Measurements from ENCODE around the gene TIGD1. TPM values are rescaled to one million over a fixed set of nuclear protein-coding genes. Genes with fewer than 3 reads are reported as not detected.

Gene TIGD1
- 3.7 and 5.0 TPM in 2 replicates for total RNA-seq (2014; rRNA removed; shearing (Covaris generic))

GRCh38 chr2:232550354-232551249, at the start of gene TIGD1, which contains the start of gene EIF4E2:
TSS of gene TIGD1 (minus strand) at chr2:232550557. CDS start at chr2:232549882, 675 bp downstream.
TSS of gene EIF4E2 (plus strand) at chr2:232550689. CDS start at chr2:232550725, 36 bp downstream.
- Histone ChIP-seq H3K4me1 (replicated peaks) (peaks cover 6% of the 10 kb centered on the region), H3K36me3 (peaks cover 75% of the 10 kb centered on the region), H3K27me3 (replicated peaks) (no peaks in the 10 kb centered on the region), H3K9me3 (replicated peaks) (0 out of 2 replicates have a peak, but pooled peaks cover 7% of the 10 kb centered on the region), H3K4me3 (peak within 1 kb of the TSS; percentile 89), H3K27ac (peak within 1 kb of the TSS; percentile 97)
- peak; percentile 89 to 96 for DNase-seq (ENCODE audit: low read depth in 1 of 2, low spot score in 2 of 2)

- Histone ChIP-seq H3K9me3 (replicated peaks) (no peaks in the 10 kb centered on the region), H3K27me3 (replicated peaks) (no peaks in the 10 kb centered on the region), H3K36me3 (no peaks in the 10 kb centered on the region), H3K4me1 (replicated peaks) (no peaks in the 10 kb centered on the region), H3K4me3 (no peak overlapping the region), H3K27ac (no peak overlapping the region)
- DNase-seq (ENCODE audit: low read depth in 1 of 2, low spot score in 2 of 2), result no peak
Observed at GRCh38 chr2:232598293-232598692, 47.9 kb upstream of the TIGD1 start.

GRCh38 chr2:232597362-232598079, 47.2 kb upstream of the TIGD1 start:
- no peaks in the 10 kb centered on the region for H3K27me3 ChIP-seq (replicated peaks)
- DNase-seq (ENCODE audit: low read depth in 1 of 2, low spot score in 2 of 2), result no peak
- H3K4me1 ChIP-seq (replicated peaks), result no peaks in the 10 kb centered on the region
- no peak overlapping the region for H3K4me3 ChIP-seq
- H3K36me3 ChIP-seq, result no peaks in the 10 kb centered on the region
- H3K9me3 ChIP-seq (replicated peaks), result no peaks in the 10 kb centered on the region
- no peak overlapping the region for H3K27ac ChIP-seq

- no peak for DNase-seq (ENCODE audit: low read depth in 1 of 2, low spot score in 2 of 2)
- H3K27me3 ChIP-seq (replicated peaks), result no peaks in the 10 kb centered on the region
- H3K4me1 ChIP-seq (replicated peaks), result no peaks in the 10 kb centered on the region
- H3K36me3 ChIP-seq, result no peaks in the 10 kb centered on the region
- no peak overlapping the region for H3K4me3 ChIP-seq
- no peak overlapping the region for H3K27ac ChIP-seq
- H3K9me3 ChIP-seq (replicated peaks), result no peaks in the 10 kb centered on the region
Observed at GRCh38 chr2:232593982-232594381, 43.6 kb upstream of the TIGD1 start.

GRCh38 chr2:232592772-232593395, 42.5 kb upstream of the TIGD1 start:
- H3K27ac ChIP-seq, result no peak overlapping the region
- no peaks in the 10 kb centered on the region for H3K27me3 ChIP-seq (replicated peaks)
- no peaks in the 10 kb centered on the region for H3K9me3 ChIP-seq (replicated peaks)
- H3K36me3 ChIP-seq, result no peaks in the 10 kb centered on the region
- DNase-seq (ENCODE audit: low read depth in 1 of 2, low spot score in 2 of 2), result no peak
- no peak overlapping the region for H3K4me3 ChIP-seq
- H3K4me1 ChIP-seq (replicated peaks), result no peaks in the 10 kb centered on the region

- Histone ChIP-seq H3K27ac (no peak overlapping the region), H3K9me3 (replicated peaks) (no peaks in the 10 kb centered on the region), H3K36me3 (no peaks in the 10 kb centered on the region), H3K4me3 (no peak overlapping the region), H3K27me3 (replicated peaks) (no peaks in the 10 kb centered on the region), H3K4me1 (replicated peaks) (no peaks in the 10 kb centered on the region)
- DNase-seq (ENCODE audit: low read depth in 1 of 2, low spot score in 2 of 2), result no peak
Observed at GRCh38 chr2:232588680-232589585, 38.6 kb upstream of the TIGD1 start.

GRCh38 chr2:232588031-232588430, 37.7 kb upstream of the TIGD1 start:
- Histone ChIP-seq H3K4me3 (no peak overlapping the region), H3K36me3 (peaks cover 3% of the 10 kb centered on the region; the same call in 1 of the 2 replicates), H3K27me3 (replicated peaks) (no peaks in the 10 kb centered on the region), H3K9me3 (replicated peaks) (no peaks in the 10 kb centered on the region), H3K4me1 (replicated peaks) (no peaks in the 10 kb centered on the region), H3K27ac (no peak overlapping the region)
- no peak for DNase-seq (ENCODE audit: low read depth in 1 of 2, low spot score in 2 of 2)

GRCh38 chr2:232587512-232587911, 37.2 kb upstream of the TIGD1 start:
- H3K4me1 ChIP-seq (replicated peaks), result no peaks in the 10 kb centered on the region
- H3K36me3 ChIP-seq, result peaks cover 4% of the 10 kb centered on the region; the same call in 1 of the 2 replicates
- H3K27ac ChIP-seq, result no peak overlapping the region
- H3K9me3 ChIP-seq (replicated peaks), result no peaks in the 10 kb centered on the region
- H3K4me3 ChIP-seq, result no peak overlapping the region
- DNase-seq (ENCODE audit: low read depth in 1 of 2, low spot score in 2 of 2), result no peak
- H3K27me3 ChIP-seq (replicated peaks), result no peaks in the 10 kb centered on the region

- Histone ChIP-seq H3K27ac (no peak overlapping the region), H3K4me1 (replicated peaks) (no peaks in the 10 kb centered on the region), H3K27me3 (replicated peaks) (no peaks in the 10 kb centered on the region), H3K4me3 (no peak overlapping the region), H3K9me3 (replicated peaks) (no peaks in the 10 kb centered on the region), H3K36me3 (peaks cover 9% of the 10 kb centered on the region; the same call in 1 of the 2 replicates)
- no peak for DNase-seq (ENCODE audit: low read depth in 1 of 2, low spot score in 2 of 2)
Observed at GRCh38 chr2:232586943-232587505, 36.7 kb upstream of the TIGD1 start.

GRCh38 chr2:232584238-232584637, 33.9 kb upstream of the TIGD1 start:
- Histone ChIP-seq H3K27me3 (replicated peaks) (no peaks in the 10 kb centered on the region), H3K4me1 (replicated peaks) (no peaks in the 10 kb centered on the region), H3K4me3 (no peak overlapping the region), H3K9me3 (replicated peaks) (no peaks in the 10 kb centered on the region), H3K36me3 (peaks cover 21% of the 10 kb centered on the region), H3K27ac (no peak overlapping the region)
- DNase-seq (ENCODE audit: low read depth in 1 of 2, low spot score in 2 of 2), result no peak

GRCh38 chr2:232581725-232582124, 31.4 kb upstream of the TIGD1 start:
- Histone ChIP-seq H3K27me3 (replicated peaks) (no peaks in the 10 kb centered on the region), H3K36me3 (peaks cover 30% of the 10 kb centered on the region), H3K4me3 (no peak overlapping the region), H3K4me1 (replicated peaks) (no peaks in the 10 kb centered on the region), H3K9me3 (replicated peaks) (no peaks in the 10 kb centered on the region), H3K27ac (no peak overlapping the region)
- no peak for DNase-seq (ENCODE audit: low read depth in 1 of 2, low spot score in 2 of 2)

- Histone ChIP-seq H3K4me1 (replicated peaks) (no peaks in the 10 kb centered on the region), H3K9me3 (replicated peaks) (no peaks in the 10 kb centered on the region), H3K4me3 (no peak overlapping the region), H3K27ac (no peak overlapping the region), H3K36me3 (peaks cover 33% of the 10 kb centered on the region), H3K27me3 (replicated peaks) (no peaks in the 10 kb centered on the region)
- DNase-seq (ENCODE audit: low read depth in 1 of 2, low spot score in 2 of 2), result no peak
Observed at GRCh38 chr2:232580648-232580981, 30.3 kb upstream of the TIGD1 start.

GRCh38 chr2:232578626-232579025, 28.3 kb upstream of the TIGD1 start:
- Histone ChIP-seq H3K27ac (no peak overlapping the region), H3K4me3 (no peak overlapping the region), H3K27me3 (replicated peaks) (no peaks in the 10 kb centered on the region)

More at GRCh38 chr2:232578626-232579025, 28.3 kb upstream of the TIGD1 start:
- no peak for DNase-seq (ENCODE audit: low read depth in 1 of 2, low spot score in 2 of 2)
- Histone ChIP-seq H3K9me3 (replicated peaks) (no peaks in the 10 kb centered on the region), H3K36me3 (peaks cover 46% of the 10 kb centered on the region), H3K4me1 (replicated peaks) (no peaks in the 10 kb centered on the region)

All from SJSA1 (cell line).